HCEC 1CT (cell line): ENCODE data around the gene DPAGT1.
"Not testable (repeated sequence)": the region's sequence is repeated elsewhere in the genome, so short reads cannot be mapped to it uniquely, and the experiment has no call there.

Experiments used
- DNase-seq: peaks from one replicate; pipeline ENCODE4 v3.0.0-alpha.2; 2017

The DPAGT1 gene

DNA sequence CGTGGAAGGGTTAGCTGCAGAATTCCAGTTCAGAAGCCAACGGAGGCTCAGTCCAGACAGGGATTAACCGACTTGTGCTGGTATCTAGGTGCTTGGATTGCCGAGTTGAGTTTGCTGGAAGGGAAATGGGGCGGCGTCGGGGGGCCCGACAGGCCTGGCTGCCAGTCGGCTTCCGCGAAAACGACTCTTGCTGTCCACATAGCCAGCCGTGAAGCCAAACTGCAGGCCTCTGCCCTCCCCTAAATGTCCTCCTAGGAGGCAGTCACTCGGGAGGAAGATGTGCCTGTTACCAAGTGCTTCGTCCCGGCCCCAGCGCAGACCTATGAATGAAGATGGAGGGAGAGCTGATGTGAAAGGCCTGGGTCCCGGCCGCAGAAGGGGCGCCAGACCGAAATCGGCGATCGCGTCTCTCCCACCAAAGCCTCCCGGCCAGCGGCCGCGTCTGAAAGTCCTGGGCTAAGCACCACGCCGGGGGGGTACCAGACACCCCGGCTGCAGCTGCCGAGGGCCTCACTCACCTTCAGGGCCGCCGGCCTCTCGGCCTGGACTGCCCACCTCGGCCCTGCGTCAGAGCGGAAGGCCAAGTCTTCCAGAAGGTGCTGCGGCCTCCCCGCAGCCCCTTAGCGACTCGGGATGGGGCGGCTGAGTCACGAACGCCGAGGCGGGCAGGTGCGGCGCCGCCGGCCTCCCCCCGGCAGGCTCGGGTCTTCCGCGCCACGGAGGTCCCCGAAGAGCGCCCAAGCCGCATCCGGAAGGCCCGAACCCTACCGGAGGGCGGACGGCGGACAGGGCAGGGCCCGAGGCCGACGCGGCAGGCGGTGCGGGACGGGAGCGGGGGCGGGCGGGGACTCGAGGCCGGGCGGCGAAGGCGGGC lies 7.5 kb downstream of the DPAGT1 start:
- peak; percentile 43 for DNase-seq

DNA sequence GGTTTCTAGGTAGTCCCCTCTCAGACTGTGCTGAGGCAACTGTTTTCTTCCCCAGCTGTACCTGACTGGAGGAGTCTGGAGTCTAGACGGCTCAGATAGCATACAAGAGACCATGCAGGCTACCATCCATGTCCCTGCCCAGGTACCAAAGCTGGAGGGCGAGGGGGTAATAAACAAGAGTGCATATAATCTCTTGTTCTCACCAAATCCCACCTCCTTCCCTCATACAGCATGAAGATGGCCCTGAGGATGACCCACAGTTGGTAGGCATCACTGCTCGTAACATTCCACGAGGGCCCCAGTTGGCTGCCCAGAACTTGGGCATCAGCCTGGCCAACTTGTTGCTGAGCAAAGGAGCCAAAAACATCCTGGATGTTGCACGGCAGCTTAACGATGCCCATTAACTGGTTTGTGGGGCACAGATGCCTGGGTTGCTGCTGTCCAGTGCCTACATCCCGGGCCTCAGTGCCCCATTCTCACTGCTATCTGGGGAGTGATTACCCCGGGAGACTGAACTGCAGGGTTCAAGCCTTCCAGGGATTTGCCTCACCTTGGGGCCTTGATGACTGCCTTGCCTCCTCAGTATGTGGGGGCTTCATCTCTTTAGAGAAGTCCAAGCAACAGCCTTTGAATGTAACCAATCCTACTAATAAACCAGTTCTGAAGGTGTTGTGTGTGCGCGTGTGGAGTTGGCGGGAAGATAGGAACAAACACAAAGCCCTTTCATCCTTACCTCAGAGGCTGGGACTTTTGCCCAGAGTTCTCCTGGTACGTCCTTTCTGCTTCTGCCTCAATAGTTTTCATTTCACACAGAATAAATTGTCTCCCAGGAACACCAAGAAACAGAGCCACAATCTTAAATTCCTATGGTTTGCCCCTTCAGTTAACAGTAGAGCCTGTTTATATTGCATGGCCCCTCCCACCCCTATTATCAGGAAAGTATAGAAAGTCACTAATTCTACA lies 8.5 kb downstream of the DPAGT1 start:
- no peak for DNase-seq

DNA sequence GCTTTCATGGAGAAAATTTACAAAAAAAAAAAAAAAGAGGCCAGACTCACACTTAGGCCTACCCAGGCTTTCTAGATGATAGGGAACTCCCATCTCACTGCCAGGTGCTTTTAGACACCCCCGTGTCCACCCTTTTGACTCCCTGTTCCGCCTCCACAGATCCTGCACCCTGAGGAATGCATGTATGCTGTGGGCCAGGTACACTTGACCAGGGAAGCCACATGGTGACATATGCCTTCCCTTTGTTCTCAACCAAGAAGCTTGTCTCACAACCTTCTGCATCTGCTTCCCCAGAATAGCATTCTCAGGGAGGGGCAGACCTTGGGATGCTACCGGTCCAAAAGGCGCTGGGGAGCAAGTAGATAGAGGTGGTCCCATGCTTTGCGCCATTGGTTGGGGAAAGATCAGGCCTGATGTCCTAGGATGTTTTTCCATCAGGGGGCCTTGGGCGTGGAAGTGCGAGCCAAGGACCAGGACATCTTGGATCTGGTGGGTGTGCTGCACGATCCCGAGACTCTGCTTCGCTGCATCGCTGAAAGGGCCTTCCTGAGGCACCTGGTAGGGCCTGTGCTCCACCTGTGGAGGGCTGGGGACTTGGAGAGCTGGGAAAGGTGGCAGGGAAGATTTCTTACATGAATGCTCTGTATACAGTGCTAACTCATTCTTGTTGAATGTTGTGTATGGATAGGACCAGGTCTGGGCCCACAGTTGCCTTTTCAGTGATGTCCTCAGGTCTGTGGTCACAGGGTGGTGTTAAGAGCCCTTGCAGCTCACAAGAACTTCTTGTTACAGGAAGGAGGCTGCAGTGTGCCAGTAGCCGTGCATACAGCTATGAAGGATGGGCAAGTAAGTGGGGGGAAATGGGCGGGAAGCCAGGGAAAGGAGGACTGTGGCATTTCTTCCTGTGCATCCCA lies 9.4 kb downstream of the DPAGT1 start:
- DNase-seq: no peak

DNA sequence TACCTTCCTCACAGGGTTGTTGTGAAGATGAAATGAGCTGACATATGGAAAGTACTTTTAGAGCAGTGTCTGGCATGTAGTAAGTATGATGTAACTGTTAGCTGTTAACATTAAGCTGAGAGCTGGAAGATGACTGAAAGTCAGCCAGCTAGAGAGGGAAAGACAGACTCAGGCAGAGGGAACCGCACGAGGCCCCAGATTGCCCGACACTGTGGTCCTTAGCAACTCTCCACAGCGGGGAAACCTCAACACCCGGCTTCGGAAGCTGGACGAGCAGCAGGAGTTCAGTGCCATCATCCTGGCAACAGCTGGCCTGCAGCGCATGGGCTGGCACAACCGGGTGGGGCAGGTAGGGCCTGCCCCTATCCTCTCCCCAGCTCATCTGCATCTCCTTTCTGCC lies 10.5 kb downstream of the DPAGT1 start:
- DNase-seq: no peak

DNA sequence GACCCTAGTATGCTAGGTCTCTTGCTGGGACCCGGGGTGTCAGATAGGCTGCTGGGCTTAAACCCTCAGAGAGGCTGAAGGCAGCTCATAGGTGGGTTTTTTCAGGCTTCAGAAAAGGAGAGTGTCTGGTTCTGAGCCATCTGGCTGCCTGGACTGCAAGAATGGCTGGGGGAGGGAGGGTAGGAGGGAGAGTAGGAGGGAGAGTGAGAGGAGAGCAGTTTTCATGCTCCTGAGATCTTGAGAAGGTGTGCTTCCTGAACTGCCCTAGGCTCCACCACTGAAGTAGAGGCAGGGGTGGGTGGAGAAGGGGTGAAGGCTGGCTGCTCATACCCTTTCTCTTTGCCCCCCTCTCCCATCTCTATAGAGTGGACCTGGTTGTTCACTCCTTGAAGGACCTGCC lies 12.3 kb downstream of the DPAGT1 start:
- no peak for DNase-seq

DNA sequence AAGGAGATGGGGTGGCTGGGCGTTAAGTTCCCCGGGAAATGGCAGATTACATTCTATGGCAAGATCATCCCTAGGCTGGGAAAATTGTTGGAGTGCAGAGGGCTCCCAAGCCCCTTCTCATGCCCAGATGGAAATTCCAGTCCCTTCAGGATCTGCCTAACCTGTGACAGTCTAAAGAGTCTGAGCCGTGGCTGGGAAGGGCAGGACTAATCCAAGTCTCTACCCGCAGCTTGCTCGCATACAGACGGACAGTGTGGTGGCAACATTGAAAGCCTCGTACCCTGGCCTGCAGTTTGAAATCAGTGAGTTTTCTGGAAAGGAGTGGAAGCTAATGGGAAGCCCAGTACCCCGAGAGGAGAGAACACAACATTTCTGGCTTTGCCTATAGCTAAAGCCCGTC lies 13.2 kb downstream of the DPAGT1 start:
- DNase-seq: no peak

DNA sequence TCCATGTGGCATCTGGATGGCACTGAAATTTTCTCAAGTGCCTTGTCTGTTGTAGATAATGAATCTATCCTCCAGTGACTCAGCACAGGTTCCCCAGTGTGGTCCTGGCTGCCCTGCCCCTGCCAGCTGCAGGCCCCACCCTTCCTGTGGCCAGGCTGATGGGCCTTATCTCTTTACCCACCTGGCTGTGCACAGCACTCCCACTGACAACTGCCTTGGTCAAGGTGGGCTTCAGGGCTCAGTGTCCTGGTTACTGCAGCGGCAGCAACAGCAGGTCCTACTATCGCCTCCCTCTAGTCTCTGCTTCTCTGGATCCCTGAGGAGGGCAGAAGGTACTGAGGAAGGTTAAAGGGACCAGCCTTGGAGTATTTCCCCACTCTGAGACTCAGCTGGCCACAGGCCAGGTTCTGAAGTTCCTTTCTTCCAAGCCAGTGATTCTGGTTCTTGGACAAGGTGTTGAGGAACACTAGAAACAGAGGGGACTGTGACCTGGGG lies 13.9 kb downstream of the DPAGT1 start:
- DNase-seq: no peak

DNA sequence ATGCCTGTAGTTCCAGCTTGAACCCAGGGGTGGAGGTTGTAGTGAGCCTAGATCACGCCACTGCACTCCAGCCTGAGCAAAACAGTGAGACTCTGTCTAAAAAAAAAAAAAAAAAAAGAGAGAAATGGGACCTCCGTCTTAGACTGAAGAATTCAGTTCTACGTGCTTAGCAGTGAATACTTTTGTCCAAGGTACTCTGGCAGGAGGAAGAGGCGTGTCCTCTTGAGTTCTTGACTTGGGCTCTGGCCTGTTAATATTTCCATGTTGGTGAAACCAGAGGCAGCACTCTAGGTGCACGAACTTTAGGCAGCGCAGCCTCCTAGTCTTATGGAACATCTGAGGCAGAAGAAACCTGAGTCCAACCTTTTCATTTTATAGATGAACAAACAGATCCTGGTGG lies 14.5 kb downstream of the DPAGT1 start:
- DNase-seq: no peak

DNA sequence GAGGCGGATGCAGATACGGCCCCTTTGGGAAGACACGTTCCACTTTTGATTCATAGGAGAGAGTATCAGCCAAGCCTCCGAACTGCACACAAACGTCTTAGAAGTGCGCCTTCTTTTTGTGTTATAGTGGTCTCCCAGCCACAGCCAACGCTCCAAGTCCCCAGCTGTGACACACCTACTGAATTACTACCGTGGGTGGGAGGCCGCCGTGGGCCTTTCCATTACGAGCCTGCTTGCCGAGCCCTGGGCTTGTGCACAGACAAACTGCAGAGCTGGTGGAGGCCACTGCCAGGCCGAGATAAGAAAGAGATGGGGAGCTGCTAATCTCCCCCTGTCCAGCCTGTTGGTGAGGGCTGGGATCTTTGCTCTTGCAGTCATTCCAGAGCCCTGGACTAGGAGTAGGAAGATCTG lies 16.2 kb downstream of the DPAGT1 start:
- DNase-seq: no peak

DNA sequence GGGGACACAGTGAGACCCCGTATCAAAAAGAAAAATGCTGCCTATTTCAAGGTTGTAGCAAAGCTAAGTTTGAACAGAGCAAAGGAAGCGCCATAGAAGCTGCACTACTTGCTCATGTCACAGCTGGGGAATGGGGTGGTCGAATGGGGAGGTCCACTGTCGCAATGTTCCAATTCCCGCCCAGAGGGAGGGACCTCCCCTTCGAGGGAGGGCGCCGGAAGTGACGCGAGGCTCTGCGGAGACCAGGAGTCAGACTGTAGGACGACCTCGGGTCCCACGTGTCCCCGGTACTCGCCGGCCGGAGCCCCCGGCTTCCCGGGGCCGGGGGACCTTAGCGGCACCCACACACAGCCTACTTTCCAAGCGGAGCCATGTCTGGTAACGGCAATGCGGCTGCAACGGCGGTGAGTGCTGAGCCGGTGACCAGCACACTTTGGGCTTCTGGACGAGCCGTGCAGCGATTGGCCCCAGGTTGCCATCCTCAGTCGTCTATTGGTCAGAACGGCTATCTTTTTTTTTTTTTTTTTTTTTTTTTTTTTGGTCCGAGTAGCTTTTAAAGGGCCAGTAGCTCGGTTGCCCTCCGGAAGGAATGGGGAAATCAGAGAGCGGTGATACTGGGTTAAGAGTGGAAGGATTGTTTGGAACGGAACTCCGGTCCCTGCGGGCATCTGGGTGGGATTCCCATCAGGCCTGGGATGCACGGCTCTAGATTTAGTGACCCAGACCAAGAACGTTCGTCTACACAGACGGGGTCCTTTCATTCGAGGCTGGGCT lies 16.8 kb downstream of the DPAGT1 start, which contains the start of gene HMBS:
HMBS (plus strand) TSS at position 219 of the 774 bp plus-strand sequence; CDS start at position 372, 153 bp downstream.
- DNase-seq: peak; percentile 94

DNA sequence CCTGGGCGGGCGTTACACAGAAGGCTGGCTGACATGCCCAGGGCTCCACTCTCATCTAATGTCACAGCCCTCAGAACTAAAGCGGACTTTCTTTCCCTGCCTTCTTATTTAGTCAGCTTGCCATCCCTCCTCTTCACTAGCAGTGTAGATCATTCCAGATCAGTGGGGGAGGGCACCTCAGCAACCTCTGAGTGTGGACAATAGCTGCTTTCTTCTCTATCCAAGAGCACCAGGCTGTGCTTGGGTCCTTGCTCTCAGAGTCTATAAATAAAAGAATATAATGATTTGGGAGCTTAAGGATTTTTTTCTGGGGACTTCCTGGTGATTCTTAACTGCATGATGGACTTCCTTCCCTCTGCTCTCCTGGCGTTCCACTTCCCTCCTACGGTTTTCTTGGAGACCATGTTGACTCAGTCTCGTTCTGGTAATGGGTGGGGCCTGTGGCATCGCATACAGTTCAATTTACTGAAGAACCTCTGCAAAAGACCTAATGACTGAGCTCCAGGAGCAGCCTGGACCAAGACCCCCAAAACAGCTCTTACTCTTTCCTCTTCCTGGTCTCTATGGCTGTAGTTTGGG lies 19.9 kb downstream of the DPAGT1 start:
- no peak for DNase-seq

DNA sequence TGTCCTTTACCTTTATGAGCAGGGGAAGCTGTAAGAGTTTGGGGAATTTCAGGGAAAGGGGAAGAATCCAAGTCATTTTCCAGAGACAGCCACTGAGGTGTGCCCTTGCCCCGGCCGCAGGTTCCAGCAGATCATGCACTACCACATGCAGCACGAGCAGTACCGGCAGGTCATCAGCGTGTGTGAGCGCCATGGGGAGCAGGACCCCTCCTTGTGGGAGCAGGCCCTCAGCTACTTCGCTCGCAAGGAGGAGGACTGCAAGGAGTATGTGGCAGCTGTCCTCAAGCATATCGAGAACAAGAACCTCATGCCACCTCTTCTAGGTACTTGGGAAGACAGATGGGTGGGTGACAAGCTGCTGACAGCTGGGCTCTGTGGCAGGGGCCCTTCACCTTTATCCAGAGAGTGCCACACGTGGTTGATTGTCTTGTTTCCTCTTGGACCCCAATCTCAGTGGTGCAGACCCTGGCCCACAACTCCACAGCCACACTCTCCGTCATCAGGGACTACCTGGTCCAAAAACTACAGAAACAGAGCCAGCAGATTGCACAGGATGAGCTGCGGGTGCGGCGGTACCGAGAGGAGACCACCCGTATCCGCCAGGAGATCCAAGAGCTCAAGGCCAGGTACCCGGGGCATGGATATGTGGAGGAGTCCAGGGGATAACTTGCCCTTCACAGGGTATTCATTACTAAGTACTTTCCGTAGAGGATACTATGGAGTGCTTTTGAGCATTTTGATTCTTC lies 22.8 kb downstream of the DPAGT1 start:
- DNase-seq: no peak

DNA sequence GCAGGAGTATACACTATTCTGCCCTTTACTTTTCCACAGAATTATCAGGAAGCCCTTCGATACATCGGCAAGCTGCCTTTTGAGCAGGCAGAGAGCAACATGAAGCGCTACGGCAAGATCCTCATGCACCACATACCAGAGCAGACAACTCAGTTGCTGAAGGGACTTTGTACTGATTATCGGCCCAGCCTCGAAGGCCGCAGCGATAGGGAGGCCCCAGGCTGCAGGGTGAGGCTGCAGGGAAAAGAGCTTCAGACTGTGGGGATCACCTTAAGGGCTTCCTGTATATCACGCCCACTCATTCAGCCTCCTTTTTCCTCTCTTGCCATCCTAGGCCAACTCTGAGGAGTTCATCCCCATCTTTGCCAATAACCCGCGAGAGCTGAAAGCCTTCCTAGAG lies 23.8 kb downstream of the DPAGT1 start:
- no peak for DNase-seq

DNA sequence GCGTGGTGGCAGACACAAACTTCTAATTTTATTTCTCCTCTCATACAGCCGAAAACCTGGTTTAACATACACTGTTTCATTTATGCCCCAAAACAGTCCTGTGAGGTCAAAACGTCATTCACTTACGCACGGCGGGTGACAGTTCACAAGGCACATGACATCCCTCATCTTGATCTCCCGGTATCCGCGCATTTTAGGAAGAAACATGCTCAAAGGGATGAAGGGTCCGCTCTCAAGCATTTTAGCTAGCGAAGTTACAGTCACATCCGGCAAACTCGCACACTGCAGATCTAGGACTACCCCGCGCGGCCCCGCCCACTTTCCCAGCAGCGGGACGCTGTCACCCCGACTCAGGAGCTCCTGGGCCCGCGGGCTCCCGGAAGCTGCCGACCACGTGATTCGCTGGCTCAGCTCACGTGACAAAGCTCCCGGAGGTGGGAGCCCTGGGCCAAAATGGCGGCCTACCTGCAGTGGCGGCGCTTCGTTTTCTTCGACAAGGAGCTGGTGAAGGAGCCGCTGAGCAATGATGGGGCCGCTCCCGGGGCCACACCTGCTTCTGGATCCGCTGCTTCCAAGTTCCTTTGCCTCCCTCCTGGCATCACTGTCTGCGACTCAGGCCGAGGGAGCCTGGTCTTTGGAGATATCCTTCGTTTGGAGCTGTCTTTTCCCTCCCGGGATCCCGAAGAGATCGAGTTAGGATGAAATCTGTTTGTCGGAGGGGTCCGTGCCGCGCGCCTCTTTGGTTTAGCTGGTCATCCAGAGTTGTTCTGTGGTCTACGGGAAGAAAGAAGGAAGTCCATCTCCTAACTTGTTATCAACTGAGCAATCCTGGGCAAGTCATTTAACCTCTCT lies 34.1 kb downstream of the DPAGT1 start, which contains the start of gene VPS11:
VPS11 (plus strand) TSS at position 448 of the 852 bp plus-strand sequence; CDS start at position 454, 6 bp downstream.
- peak; percentile 97 for DNase-seq

DNA sequence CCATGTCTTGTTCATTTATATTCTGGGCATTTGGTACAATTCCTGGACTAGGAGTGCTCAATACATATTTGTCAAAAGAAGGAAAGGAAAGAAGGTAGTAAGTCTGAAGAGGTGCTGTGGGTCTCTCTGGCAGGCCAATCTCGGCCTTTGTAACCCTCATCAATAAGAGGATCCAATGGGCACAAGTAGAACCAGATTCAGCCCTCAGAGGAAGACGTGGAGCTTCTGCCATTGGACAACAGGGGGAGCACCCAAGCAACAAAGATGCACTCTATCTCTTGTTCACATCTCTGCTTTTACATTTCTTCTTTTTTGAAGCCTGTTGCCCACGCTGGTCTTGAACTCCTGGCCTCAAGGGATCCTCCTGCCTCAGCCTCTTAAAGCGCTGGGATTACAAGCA lies 36.3 kb downstream of the DPAGT1 start:
- DNase-seq: peak; percentile 28

DNA sequence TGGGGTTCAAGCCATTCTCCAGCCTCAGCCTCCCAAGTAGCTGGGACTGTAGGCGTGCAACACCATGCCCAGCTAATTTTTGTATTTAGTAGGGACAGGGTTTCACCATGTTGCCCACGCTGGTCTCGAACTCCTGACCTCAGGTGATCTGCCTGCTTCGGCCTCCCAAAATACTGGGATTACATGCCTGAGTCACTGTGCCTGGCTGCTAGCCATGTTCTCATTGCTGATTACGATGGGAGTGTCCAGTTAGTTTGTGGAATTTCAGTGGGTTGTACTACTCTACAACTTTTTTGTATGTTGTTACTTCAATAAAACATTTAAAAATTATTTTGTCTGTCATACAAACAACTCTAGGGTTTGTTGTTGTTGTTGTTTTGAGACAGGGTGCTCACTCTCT lies 38.9 kb downstream of the DPAGT1 start:
- DNase-seq: peak; percentile 71

DNA sequence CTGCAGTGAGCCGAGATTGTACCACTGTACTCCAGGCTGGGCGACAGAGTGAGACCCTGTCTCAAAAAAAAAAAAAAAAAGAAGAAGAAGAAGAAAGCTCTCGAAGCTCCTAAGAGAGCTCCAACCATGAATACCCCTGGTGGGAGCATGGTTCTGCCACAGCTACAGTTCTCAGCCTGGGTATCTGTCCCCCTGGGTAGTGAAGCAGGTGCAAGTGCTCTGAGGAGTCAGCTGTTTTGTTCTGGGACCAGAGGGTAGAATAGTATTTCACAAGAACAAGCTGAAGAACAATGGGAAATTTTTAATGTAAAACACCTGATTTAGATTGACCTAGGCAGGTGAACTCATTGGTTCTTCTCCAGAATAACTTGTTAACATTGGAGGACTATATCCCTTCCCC lies 40.4 kb downstream of the DPAGT1 start:
- no peak for DNase-seq

DNA sequence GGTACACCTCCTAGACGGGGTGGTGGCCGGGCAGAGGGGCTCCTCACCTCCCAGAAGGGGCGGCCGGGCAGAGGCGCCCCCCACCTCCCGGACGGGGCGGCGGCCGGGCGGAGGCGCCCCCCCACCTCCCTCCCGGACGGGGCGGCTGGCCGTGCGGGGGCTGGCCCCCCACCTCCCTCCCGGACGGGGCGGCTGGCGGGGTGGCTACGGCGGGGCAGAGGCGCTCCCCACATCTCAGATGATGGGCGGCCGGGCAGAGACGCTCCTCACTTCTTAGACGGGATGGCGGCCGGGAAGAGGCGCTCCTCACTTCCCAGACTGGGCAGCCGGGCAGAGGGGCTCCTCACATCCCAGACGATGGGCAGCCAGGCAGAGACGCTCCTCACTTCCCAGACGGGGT lies 42.5 kb downstream of the DPAGT1 start:
- DNase-seq: not testable (repeated sequence)
